GM18499 (cell line): Measurements from ENCODE around the gene GLCCI1.
"Not testable (repeated sequence)": the region's sequence is repeated elsewhere in the genome, so short reads cannot be mapped to it uniquely, and the experiment has no call there.

ENCODE experiments used
- ATAC-seq: cut with Tn5 transposase; IDR thresholded peaks from one replicate; pipeline ENCODE4 v1.9.1; 2021; ENCODE audit warnings: moderate number of reproducible peaks; ENCODE audit not compliant: insufficient read depth, unreplicated experiment

Gene GLCCI1

DNA sequence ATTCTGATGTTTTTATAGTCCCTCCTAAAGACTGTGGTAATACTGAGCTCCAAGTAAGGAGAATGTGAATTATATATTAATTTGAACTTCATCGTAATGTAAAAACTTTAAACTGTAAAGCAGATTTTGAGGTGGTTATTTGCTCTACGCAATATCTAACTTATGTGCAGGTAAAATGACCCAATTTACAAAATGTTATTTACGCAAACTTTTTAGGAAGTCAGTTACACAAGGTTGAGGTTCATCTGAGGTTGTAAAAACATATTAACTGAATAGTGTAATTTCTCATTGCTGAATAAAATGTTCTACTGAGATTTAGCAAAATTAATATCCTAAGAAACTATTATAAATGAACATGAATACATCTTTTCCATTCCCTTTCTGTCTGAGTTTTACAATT, 15.8 kb downstream of the GLCCI1 start:
- no peak for ATAC-seq

DNA sequence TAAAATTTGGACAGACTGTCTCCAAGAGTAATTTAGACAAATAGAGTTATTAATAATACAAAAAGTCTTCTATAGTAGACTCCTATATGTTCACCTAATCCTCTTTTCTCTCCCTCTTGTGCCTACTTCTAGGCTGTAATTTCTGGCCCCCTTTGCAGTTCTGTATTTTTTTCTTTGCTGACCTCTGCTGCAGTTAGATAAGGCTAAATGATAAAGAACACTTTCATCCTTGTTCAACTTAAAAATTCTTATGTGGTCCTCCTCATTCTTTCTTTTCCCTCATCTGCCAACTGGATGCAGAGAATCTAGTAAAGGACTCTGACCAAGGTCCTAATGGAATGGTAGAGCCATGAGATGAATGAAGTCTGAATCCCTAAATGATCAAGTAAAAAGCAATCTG, 20.1 kb downstream of the GLCCI1 start:
- ATAC-seq = no peak

DNA sequence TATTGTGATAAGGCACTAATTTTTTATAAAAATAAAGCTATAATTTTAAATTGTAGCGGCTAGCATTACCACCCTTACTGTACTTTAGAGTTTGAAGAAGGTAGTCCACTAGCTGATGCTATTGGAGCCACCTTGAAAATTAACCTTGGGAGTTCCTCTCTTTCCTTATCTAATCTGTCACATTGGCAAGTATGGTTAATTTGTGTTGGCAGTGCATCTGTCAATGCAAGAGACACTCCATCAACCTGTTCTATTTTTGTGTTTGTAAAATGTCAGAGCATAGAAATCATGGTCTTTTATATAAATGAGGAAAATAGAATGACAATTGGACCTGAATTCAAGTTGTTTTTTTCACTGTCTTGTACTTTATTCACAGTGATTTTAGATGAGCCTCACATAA, 20.5 kb downstream of the GLCCI1 start:
- ATAC-seq = no peak

- ATAC-seq = no peak
Observed at GRCh38 chr7:7989616-7990440, 21.2 kb downstream of the GLCCI1 start.

DNA sequence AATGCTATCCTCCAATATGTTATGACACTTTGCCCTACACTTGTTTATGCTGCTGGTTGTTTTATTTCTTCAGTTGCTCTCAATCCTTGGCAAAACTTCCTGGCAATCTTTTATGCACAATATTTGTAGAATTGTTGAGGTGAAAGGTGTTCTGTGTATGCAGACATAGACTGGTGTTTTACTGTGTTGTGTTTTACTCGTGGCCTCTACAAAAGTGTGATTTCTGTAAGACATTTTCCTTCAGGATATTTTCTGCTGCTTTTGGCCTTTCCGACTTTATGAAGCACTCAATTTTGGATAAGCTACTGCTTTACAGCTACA, 21.8 kb downstream of the GLCCI1 start:
- no peak for ATAC-seq

DNA sequence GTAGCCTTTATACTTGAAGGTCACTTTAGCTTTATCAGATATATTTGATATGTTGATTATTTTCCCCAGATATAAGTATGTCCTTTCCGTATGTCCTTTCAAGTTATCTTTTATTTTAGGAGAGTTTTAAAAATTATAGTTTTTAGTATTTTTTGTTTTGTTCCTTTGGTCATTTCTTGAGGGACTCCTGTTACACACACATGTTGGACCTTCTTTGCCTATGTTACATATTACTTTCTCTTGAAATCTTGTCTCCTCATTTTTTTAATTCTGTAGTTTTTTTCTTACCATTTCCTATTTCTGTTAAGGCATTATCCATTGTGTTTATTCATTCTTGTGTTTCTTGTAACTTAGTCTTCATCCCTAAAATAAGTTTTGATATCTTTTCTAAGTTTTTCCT, 23.9 kb downstream of the GLCCI1 start:
- no peak for ATAC-seq

GRCh38 chr7:7995348-7995747, 26.8 kb downstream of the GLCCI1 start:
- not testable (repeated sequence) for ATAC-seq

DNA sequence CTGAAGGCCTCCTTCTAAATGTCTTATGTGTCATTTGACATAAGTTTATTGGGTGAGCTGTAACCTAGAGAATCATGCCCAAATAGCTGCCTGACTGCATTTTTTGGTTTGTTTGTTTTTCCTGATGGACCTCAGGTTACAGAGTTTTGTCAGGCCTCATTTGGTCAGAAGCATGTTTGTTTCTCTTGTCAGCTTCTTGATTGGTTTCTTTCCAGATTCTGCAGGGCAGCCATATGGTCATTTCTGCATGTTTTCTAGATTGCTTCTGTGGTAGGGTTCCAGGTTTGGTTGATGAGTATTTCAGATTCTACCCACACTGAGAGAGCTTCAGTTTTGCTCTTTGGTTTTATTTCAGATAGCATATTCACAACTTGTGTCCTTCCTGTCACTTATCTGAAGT, 28.0 kb downstream of the GLCCI1 start:
- no peak for ATAC-seq

DNA sequence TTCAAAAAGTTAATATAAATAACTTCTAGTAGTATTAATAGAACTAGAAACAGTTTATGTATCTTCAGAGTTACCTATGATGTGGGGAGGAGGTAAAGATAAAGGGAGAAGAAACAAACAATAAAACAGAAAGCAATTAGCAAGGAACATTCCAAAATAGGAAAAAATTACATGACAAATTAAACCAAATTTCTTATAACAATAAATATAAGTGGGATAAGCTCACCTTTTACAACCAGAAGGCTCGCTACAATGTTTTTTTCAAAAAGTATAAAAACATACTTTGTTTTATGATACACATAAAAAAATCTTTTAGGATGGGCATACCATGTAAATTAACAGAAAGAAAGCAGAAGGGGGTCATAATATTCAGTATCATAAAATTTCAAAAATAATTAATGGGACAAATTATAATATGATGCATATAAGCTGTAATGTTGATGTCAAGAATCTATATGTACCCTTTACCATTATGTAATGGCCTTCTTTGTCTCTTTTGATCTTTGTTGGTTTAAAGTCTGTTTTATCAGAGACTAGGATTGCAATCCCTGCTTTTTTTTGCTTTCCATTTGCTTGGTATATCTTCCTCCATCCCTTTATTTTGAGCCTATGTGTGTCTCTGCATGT, 31.8 kb downstream of the GLCCI1 start:
- no peak for ATAC-seq

DNA sequence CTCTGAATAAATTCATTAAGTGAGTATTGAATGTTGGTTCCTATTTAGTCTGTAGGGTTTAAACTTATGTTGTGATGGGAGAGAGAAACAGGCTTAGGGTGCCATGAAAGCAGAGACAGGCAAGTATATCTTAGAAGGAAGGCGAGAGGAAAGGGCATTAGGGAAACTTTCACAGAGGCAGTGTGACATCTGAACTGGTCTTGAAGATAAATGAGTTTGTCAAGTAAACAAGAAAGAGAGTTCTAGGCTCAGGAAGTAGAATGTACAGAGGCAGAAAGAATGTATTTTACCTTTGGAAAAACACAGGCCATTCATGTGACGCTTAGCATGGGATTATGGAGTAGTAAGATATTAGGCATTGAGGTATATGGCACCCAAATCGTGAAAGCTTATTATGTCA, 34.5 kb downstream of the GLCCI1 start:
- no peak for ATAC-seq

- ATAC-seq = no peak
Observed at GRCh38 chr7:8005279-8005678, 36.7 kb downstream of the GLCCI1 start.

GRCh38 chr7:8014399-8014798, 45.8 kb downstream of the GLCCI1 start:
- ATAC-seq = no peak

DNA sequence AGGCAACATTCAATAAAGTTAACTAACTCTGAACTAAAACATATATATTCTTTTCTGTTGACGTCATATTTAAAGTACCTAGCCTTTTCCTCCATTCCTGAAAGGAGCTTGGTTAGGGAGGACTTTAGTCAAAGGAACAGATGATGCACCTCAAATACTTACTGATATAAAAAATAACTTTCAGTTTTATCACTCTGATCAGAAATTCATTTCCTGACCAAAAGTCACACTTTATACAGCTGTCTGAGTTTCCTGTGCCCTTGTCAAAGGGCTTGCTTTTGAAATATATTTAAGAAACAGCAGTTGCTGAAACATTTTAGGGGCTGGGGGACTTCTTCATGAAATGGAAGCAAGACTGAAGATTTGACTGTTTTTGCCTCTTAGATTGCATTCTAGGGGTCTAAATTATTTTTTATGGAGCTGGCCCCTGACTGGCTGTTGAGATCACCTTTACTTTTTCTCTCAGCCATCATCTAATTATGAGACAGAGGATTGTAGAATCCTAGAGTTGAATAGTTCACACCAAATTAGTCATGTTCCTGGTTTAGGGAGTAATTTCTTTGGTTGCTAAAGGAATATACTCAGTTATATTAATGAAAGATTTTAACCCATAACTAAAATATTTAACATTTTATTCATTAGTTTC, 46.6 kb downstream of the GLCCI1 start:
- no peak for ATAC-seq

- ATAC-seq = no peak
Observed at GRCh38 chr7:8015746-8016120, 47.1 kb downstream of the GLCCI1 start.

GRCh38 chr7:8017423-8017822, 48.8 kb downstream of the GLCCI1 start:
- no peak for ATAC-seq

- no peak for ATAC-seq
Observed at GRCh38 chr7:8018961-8019360, 50.4 kb downstream of the GLCCI1 start.

- ATAC-seq = no peak
Observed at GRCh38 chr7:8022628-8023027, 54.0 kb downstream of the GLCCI1 start.

GRCh38 chr7:8035192-8035591, 66.6 kb downstream of the GLCCI1 start:
- no peak for ATAC-seq

DNA sequence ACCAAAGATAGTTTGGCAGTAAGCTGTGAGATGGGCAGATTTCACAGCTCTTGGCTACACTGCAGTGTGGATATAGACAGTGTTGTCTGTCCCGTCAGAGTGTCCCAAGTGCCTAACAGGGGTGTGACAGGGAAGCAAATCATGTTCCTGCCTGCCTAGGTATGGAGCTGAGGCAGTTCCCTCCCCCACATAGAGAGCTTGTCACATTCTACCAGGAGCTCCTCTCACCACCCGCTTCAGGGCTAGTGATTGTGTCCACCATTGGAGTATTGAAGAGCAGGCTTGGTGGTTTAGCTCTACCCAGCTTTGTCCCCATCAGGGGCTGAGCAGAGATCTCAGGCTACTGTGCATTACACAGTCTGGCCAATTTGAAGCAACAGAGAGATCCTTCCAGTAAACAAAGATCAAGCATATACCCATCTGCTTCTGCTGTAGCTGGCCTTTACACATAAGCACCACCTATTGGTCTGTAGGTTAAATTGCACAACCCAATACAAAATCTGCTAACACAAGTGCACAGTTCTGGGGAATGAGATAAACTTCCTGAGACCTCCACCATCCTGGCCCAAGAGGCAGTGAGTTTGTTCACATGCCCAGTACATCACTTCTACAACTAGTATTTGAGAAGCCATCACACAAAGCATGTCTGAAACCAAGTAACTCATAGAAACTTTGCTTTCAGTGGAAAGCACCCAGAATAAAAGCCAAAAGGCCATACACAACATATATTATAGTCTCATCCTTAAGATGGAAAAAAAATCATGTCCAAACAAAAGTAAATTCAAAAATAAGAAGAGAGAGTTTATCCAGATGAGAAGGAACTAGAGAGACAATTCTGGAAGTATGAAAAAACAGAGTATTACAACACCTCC, 67.3 kb downstream of the GLCCI1 start:
- no peak for ATAC-seq

DNA sequence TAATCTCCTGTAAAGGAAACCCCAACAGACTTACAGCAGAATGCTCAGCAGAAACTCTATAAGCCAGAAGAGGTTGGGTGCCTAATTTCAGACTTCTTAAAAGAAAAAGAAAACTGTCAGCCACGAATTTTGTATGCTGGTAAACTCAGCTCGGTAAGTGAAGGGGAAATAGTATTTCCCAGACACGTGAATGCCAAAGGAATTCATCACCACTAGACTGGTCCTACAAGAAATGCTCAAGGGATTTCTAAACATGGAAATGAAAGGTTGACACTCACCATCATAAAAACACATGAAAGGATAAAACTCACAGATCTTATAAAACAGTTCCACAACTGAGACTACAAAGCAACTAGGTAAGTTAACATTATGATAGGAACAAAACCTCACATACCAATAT, 68.6 kb downstream of the GLCCI1 start:
- ATAC-seq = no peak
